Measurements from ENCODE around the gene GPR32. TPM values are rescaled to one million over a fixed set of nuclear protein-coding genes. Genes with fewer than 3 reads are reported as not detected.
"Not testable (repeated sequence)": the region's sequence is repeated elsewhere in the genome, so short reads cannot be mapped to it uniquely, and the experiment has no call there.

GPR32 gene
- total RNA-seq, 1 donor from 2014 or later = not detected

GRCh38 chr19:50735869-50736268 lies 34.4 kb upstream of the GPR32 start:
- no peak overlapping the region for H3K4me3 Mint-ChIP-seq
- H3K4me1 Mint-ChIP-seq (ENCODE audit: low read depth) = no peaks in the 10 kb centered on the region
- H3K27ac Mint-ChIP-seq = no peak overlapping the region
- intact Hi-C loops (cut with micrococcal nuclease) = no loop called here
- no peak for DNase-seq (ENCODE audit: low spot score)
- H3K36me3 Mint-ChIP-seq (ENCODE audit: low read depth) = no peaks in the 10 kb centered on the region
- peaks cover 9% of the 10 kb centered on the region for H3K27me3 Mint-ChIP-seq (ENCODE audit: insufficient read depth)
- H3K9me3 Mint-ChIP-seq = no peaks in the 10 kb centered on the region

GRCh38 chr19:50736338-50736737 lies 33.9 kb upstream of the GPR32 start:
- no peak for DNase-seq (ENCODE audit: low spot score)
- intact Hi-C loops (cut with micrococcal nuclease) = no loop called here
- H3K9me3 Mint-ChIP-seq = no peaks in the 10 kb centered on the region
- H3K4me3 Mint-ChIP-seq = no peak overlapping the region
- peaks cover 11% of the 10 kb centered on the region for H3K27me3 Mint-ChIP-seq (ENCODE audit: insufficient read depth)
- no peaks in the 10 kb centered on the region for H3K4me1 Mint-ChIP-seq (ENCODE audit: low read depth)
- H3K27ac Mint-ChIP-seq = no peak overlapping the region
- H3K36me3 Mint-ChIP-seq (ENCODE audit: low read depth) = no peaks in the 10 kb centered on the region

- intact Hi-C loops (cut with micrococcal nuclease) = no loop called here
- Mint-ChIP-seq H3K4me3 (no peak overlapping the region), H3K27ac (no peak overlapping the region), H3K36me3 (ENCODE audit: low read depth) (no peaks in the 10 kb centered on the region), H3K27me3 (ENCODE audit: insufficient read depth) (peaks cover 10% of the 10 kb centered on the region), H3K9me3 (no peaks in the 10 kb centered on the region), H3K4me1 (ENCODE audit: low read depth) (no peaks in the 10 kb centered on the region)
- DNase-seq (ENCODE audit: low spot score) = no peak
Observed at GRCh38 chr19:50739132-50739913, 30.9 kb upstream of the GPR32 start.

- DNase-seq (ENCODE audit: low spot score) = no peak
- no peak overlapping the region for H3K27ac Mint-ChIP-seq
- H3K4me1 Mint-ChIP-seq (ENCODE audit: low read depth) = no peaks in the 10 kb centered on the region
- no peaks in the 10 kb centered on the region for H3K9me3 Mint-ChIP-seq
- no peak overlapping the region for H3K4me3 Mint-ChIP-seq
- H3K27me3 Mint-ChIP-seq (ENCODE audit: insufficient read depth) = peaks cover 10% of the 10 kb centered on the region
- intact Hi-C loops (cut with micrococcal nuclease) = no loop called here
- no peaks in the 10 kb centered on the region for H3K36me3 Mint-ChIP-seq (ENCODE audit: low read depth)
Observed at GRCh38 chr19:50739914-50740426, 30.3 kb upstream of the GPR32 start.

GRCh38 chr19:50741179-50741933 lies 28.9 kb upstream of the GPR32 start:
- Mint-ChIP-seq H3K9me3 (no peaks in the 10 kb centered on the region), H3K36me3 (ENCODE audit: low read depth) (no peaks in the 10 kb centered on the region), H3K27me3 (ENCODE audit: insufficient read depth) (peaks cover 10% of the 10 kb centered on the region), H3K27ac (no peak overlapping the region), H3K4me3 (no peak overlapping the region), H3K4me1 (ENCODE audit: low read depth) (no peaks in the 10 kb centered on the region)
- DNase-seq (ENCODE audit: low spot score) = no peak
- intact Hi-C loops (cut with micrococcal nuclease) = no loop called here

- Mint-ChIP-seq H3K9me3 (no peaks in the 10 kb centered on the region), H3K27ac (no peak overlapping the region), H3K4me3 (no peak overlapping the region), H3K4me1 (ENCODE audit: low read depth) (no peaks in the 10 kb centered on the region), H3K27me3 (ENCODE audit: insufficient read depth) (peaks cover 8% of the 10 kb centered on the region), H3K36me3 (ENCODE audit: low read depth) (no peaks in the 10 kb centered on the region)
- DNase-seq (ENCODE audit: low spot score) = no peak
- intact Hi-C loops (cut with micrococcal nuclease) = no loop called here
Observed at GRCh38 chr19:50743537-50743936, 26.7 kb upstream of the GPR32 start.

GRCh38 chr19:50745221-50745620 lies 25.0 kb upstream of the GPR32 start:
- Mint-ChIP-seq H3K36me3 (ENCODE audit: low read depth) (no peaks in the 10 kb centered on the region), H3K27ac (no peak overlapping the region), H3K9me3 (no peaks in the 10 kb centered on the region), H3K4me1 (ENCODE audit: low read depth) (no peaks in the 10 kb centered on the region), H3K4me3 (no peak overlapping the region), H3K27me3 (ENCODE audit: insufficient read depth) (peaks cover 4% of the 10 kb centered on the region)
- no peak for DNase-seq (ENCODE audit: low spot score)
- intact Hi-C loops (cut with micrococcal nuclease) = no loop called here

GRCh38 chr19:50747141-50747540 lies 23.1 kb upstream of the GPR32 start:
- H3K9me3 Mint-ChIP-seq; H3K27ac Mint-ChIP-seq; H3K4me1 Mint-ChIP-seq (ENCODE audit: low read depth); DNase-seq (ENCODE audit: low spot score); H3K27me3 Mint-ChIP-seq (ENCODE audit: insufficient read depth); H3K4me3 Mint-ChIP-seq; H3K36me3 Mint-ChIP-seq (ENCODE audit: low read depth); intact Hi-C loops (cut with micrococcal nuclease): not testable (repeated sequence)

- no peak overlapping the region for H3K4me3 Mint-ChIP-seq
- no peak for DNase-seq (ENCODE audit: low spot score)
- intact Hi-C loops (cut with micrococcal nuclease) = no loop called here
- H3K9me3 Mint-ChIP-seq = no peaks in the 10 kb centered on the region
- no peaks in the 10 kb centered on the region for H3K27me3 Mint-ChIP-seq (ENCODE audit: insufficient read depth)
- H3K36me3 Mint-ChIP-seq (ENCODE audit: low read depth) = no peaks in the 10 kb centered on the region
- no peaks in the 10 kb centered on the region for H3K4me1 Mint-ChIP-seq (ENCODE audit: low read depth)
- no peak overlapping the region for H3K27ac Mint-ChIP-seq
Observed at GRCh38 chr19:50749490-50749889, 20.8 kb upstream of the GPR32 start.

- Mint-ChIP-seq H3K27me3 (ENCODE audit: insufficient read depth) (no peaks in the 10 kb centered on the region), H3K4me1 (ENCODE audit: low read depth) (no peaks in the 10 kb centered on the region), H3K27ac (no peak overlapping the region), H3K4me3 (no peak overlapping the region), H3K36me3 (ENCODE audit: low read depth) (no peaks in the 10 kb centered on the region), H3K9me3 (no peaks in the 10 kb centered on the region)
- DNase-seq (ENCODE audit: low spot score) = no peak
- intact Hi-C loops (cut with micrococcal nuclease) = no loop called here
Observed at GRCh38 chr19:50750010-50750409, 20.3 kb upstream of the GPR32 start.

GRCh38 chr19:50753879-50754278 lies 16.4 kb upstream of the GPR32 start:
- intact Hi-C loops (cut with micrococcal nuclease) = no loop called here
- DNase-seq (ENCODE audit: low spot score) = no peak
- no peaks in the 10 kb centered on the region for H3K36me3 Mint-ChIP-seq (ENCODE audit: low read depth)
- no peak overlapping the region for H3K4me3 Mint-ChIP-seq
- H3K27ac Mint-ChIP-seq = no peak overlapping the region
- H3K4me1 Mint-ChIP-seq (ENCODE audit: low read depth) = no peaks in the 10 kb centered on the region
- H3K27me3 Mint-ChIP-seq (ENCODE audit: insufficient read depth) = no peaks in the 10 kb centered on the region
- H3K9me3 Mint-ChIP-seq = no peaks in the 10 kb centered on the region

- DNase-seq (ENCODE audit: low spot score); H3K36me3 Mint-ChIP-seq (ENCODE audit: low read depth); H3K27ac Mint-ChIP-seq; intact Hi-C loops (cut with micrococcal nuclease); H3K4me1 Mint-ChIP-seq (ENCODE audit: low read depth); H3K9me3 Mint-ChIP-seq; H3K4me3 Mint-ChIP-seq; H3K27me3 Mint-ChIP-seq (ENCODE audit: insufficient read depth): not testable (repeated sequence)
Observed at GRCh38 chr19:50756244-50756643, 14.0 kb upstream of the GPR32 start.

- H3K4me3 Mint-ChIP-seq; H3K4me1 Mint-ChIP-seq (ENCODE audit: low read depth); H3K9me3 Mint-ChIP-seq; DNase-seq (ENCODE audit: low spot score); H3K27ac Mint-ChIP-seq; intact Hi-C loops (cut with micrococcal nuclease); H3K36me3 Mint-ChIP-seq (ENCODE audit: low read depth); H3K27me3 Mint-ChIP-seq (ENCODE audit: insufficient read depth): not testable (repeated sequence)
Observed at GRCh38 chr19:50757624-50758023, 12.6 kb upstream of the GPR32 start.

Measured in activated T-helper 1 cell treated with anti-CD3 and anti-CD28 coated beads, Interleukin-12 subunit alpha, Interleukin-12 subunit beta, Interleukin-2, Interleukin-4 antibody, amounts not matched to agents 30 ng/mL and 10 ng/mL and 1 ng/mL, durations not matched to agents 14 hours and 24 hours and 36 hours (primary cell).